ENCODE measurements around the gene PAPOLA.
"Not testable (repeated sequence)": the region's sequence is repeated elsewhere in the genome, so short reads cannot be mapped to it uniquely, and the experiment has no call there.

The PAPOLA gene

DNA sequence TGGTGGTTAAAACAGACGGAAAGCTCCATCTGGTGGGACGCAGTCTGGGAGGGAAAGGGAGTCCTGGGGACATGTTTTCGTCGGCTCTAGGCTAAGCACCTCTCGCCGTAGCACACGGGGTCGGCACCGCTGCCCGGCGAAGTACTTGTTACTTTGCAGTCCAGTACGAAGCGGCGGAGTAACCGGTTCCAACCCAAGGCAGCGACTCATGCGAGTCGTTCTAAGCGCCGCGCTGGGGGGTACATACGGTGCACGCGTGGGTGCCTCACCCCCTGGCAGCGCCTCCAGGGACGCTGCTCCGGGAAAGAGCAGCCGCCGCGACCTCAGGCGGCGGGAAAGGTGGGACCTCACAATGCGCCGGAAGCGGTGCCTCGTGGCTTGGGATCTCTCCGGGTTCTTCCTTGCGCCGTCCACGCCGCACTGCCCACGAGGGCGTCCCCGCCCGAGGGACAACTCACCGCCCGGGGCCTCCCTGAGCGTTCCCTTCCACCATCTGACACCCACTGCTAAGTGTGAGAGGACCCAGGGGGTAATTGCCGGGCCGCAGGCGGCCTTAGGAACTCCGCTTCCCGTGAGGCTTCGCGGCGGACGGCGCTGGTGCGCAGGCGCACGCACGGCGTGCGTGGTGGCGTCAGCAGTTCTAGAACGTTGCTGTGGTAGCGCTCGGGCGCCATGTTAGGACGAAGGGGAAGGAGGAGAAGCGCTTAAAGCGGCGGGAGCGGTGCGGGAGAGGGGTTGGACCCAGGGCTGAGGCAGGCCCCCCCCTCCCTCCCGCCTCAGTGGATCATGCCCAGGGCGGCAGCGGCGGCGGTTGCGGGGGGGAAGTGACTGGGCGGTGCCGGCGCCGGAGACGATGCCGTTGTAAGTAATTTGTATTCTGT lies at the start of gene PAPOLA:
PAPOLA (plus strand) TSS at position 643 of the 881 bp plus-strand sequence; CDS start at position 854, 211 bp downstream.
- no peaks in the 10 kb centered on the region for H3K9me3 Mint-ChIP-seq
- peaks cover 9% of the 10 kb centered on the region for H3K27me3 Mint-ChIP-seq
- H3K36me3 Mint-ChIP-seq (ENCODE audit: insufficient read depth): peaks cover 11% of the 10 kb centered on the region
- ATAC-seq (replicated peaks; ENCODE audit: extremely low read depth, poor library complexity, severe bottlenecking): peak; percentile 90
- peak within 1 kb of the TSS; percentile 95 for H3K27ac Mint-ChIP-seq (ENCODE audit: low read depth)
- peaks cover 54% of the 10 kb centered on the region for H3K4me1 Mint-ChIP-seq
- peak within 1 kb of the TSS; percentile 92 for H3K4me3 Mint-ChIP-seq
- peak; percentile 91 to 93 for DNase-seq (ENCODE audit: low spot score in 2 of 2)

DNA sequence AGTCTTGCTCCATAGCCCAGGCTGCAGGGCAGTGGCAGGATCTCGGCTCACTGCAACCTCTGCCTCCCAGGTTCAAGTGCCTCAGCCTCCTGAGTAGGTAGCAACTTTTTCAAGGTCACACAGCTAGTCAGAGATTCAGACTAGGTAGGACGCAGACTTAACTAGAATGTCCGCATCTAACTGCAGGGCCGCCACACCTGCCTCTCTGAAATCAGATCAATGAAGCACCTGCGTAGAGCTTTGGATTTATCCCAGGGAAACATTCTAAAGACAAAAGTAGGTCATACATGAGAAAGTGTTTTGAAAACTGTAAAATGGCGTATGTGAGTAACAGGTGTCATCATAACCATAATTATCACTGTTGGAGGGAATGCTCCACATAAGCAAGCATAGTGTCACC lies 49.5 kb upstream of the PAPOLA start:
- ATAC-seq (replicated peaks; ENCODE audit: extremely low read depth, poor library complexity, severe bottlenecking) (no peak), DNase-seq (ENCODE audit: low spot score in 2 of 2) (no peak)
- peaks cover 27% of the 10 kb centered on the region for H3K27me3 Mint-ChIP-seq
- no peak overlapping the region for H3K4me3 Mint-ChIP-seq
- H3K4me1 Mint-ChIP-seq: no peaks in the 10 kb centered on the region
- H3K36me3 Mint-ChIP-seq (ENCODE audit: insufficient read depth): peaks cover 2% of the 10 kb centered on the region
- H3K9me3 Mint-ChIP-seq: no peaks in the 10 kb centered on the region
- H3K27ac Mint-ChIP-seq (ENCODE audit: low read depth): no peak overlapping the region

- DNase-seq (ENCODE audit: low spot score in 2 of 2): no peak
- H3K27ac Mint-ChIP-seq (ENCODE audit: low read depth): no peak overlapping the region
- H3K4me1 Mint-ChIP-seq: no peaks in the 10 kb centered on the region
- peaks cover 33% of the 10 kb centered on the region for H3K27me3 Mint-ChIP-seq
- no peaks in the 10 kb centered on the region for H3K9me3 Mint-ChIP-seq
- H3K36me3 Mint-ChIP-seq (ENCODE audit: insufficient read depth): peaks cover 2% of the 10 kb centered on the region
- no peak for ATAC-seq (replicated peaks; ENCODE audit: extremely low read depth, poor library complexity, severe bottlenecking)
- no peak overlapping the region for H3K4me3 Mint-ChIP-seq
Observed at GRCh38 chr14:96455588-96455987, 46.6 kb upstream of the PAPOLA start.

DNA sequence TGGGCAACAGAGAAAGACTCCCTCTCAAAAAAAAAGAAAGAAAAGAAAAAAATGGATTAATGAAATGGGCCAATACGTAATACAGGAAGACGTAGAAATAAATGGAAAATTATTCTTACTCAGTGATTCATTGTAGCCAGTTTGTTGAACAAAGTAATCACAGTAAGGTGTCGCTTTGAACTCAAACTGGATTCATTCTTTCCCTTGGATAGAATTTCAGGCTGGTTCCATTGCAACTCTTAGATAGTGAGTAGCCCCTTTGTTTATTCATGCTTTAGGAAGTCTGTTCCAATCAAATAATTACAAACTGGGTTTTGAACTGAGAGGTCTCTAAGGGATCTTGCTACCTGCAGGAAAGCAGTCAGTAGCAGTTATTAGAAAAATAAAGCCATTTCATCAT lies 42.3 kb upstream of the PAPOLA start:
- H3K27me3 Mint-ChIP-seq: peaks cover 53% of the 10 kb centered on the region
- DNase-seq (ENCODE audit: low spot score in 2 of 2) (no peak), ATAC-seq (replicated peaks; ENCODE audit: extremely low read depth, poor library complexity, severe bottlenecking) (no peak)
- no peak overlapping the region for H3K27ac Mint-ChIP-seq (ENCODE audit: low read depth)
- H3K36me3 Mint-ChIP-seq (ENCODE audit: insufficient read depth): no peaks in the 10 kb centered on the region
- H3K9me3 Mint-ChIP-seq: no peaks in the 10 kb centered on the region
- H3K4me1 Mint-ChIP-seq: no peaks in the 10 kb centered on the region
- no peak overlapping the region for H3K4me3 Mint-ChIP-seq

GRCh38 chr14:96461950-96462798 lies 40.0 kb upstream of the PAPOLA start:
- Mint-ChIP-seq H3K36me3 (ENCODE audit: insufficient read depth) (no peaks in the 10 kb centered on the region), H3K9me3 (no peaks in the 10 kb centered on the region), H3K4me3 (no peak overlapping the region), H3K4me1 (no peaks in the 10 kb centered on the region), H3K27me3 (peaks cover 34% of the 10 kb centered on the region), H3K27ac (ENCODE audit: low read depth) (no peak overlapping the region)
- no peak for DNase-seq (ENCODE audit: low spot score in 2 of 2)
- ATAC-seq (replicated peaks; ENCODE audit: extremely low read depth, poor library complexity, severe bottlenecking): no peak

GRCh38 chr14:96464136-96464535 lies 38.0 kb upstream of the PAPOLA start:
- DNase-seq (ENCODE audit: low spot score in 2 of 2) (no peak), ATAC-seq (replicated peaks; ENCODE audit: extremely low read depth, poor library complexity, severe bottlenecking) (no peak)
- Mint-ChIP-seq H3K9me3 (no peaks in the 10 kb centered on the region), H3K4me1 (no peaks in the 10 kb centered on the region), H3K4me3 (no peak overlapping the region), H3K36me3 (ENCODE audit: insufficient read depth) (no peaks in the 10 kb centered on the region), H3K27me3 (peaks cover 25% of the 10 kb centered on the region), H3K27ac (ENCODE audit: low read depth) (no peak overlapping the region)

GRCh38 chr14:96466918-96467317 lies 35.3 kb upstream of the PAPOLA start:
- Mint-ChIP-seq H3K4me3 (no peak overlapping the region), H3K36me3 (ENCODE audit: insufficient read depth) (no peaks in the 10 kb centered on the region), H3K4me1 (no peaks in the 10 kb centered on the region), H3K27ac (ENCODE audit: low read depth) (no peak overlapping the region), H3K9me3 (no peaks in the 10 kb centered on the region), H3K27me3 (peaks cover 7% of the 10 kb centered on the region)
- ATAC-seq (replicated peaks; ENCODE audit: extremely low read depth, poor library complexity, severe bottlenecking) (no peak), DNase-seq (ENCODE audit: low spot score in 2 of 2) (no peak)

DNA sequence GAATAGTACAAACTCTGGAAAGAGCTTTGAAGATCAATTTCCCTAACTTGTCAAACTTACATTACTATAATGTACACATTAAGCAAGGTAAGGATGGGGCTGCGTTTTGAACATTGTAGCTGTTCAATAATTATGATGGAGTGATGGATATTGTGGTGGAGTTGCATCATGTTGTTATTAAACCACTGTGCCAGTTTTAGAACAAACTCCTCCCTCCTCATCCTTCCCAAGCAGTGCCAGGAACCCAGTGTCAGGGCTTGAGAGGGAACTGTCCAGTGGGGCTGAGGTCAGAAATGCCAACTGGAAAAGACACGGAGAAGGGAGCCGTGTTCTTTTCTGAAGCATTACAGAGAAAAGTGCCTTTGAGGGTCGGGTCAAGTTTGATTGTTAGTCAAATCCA lies 31.9 kb upstream of the PAPOLA start:
- H3K4me3 Mint-ChIP-seq: no peak overlapping the region
- H3K27me3 Mint-ChIP-seq: peaks cover 15% of the 10 kb centered on the region
- no peak overlapping the region for H3K27ac Mint-ChIP-seq (ENCODE audit: low read depth)
- no peaks in the 10 kb centered on the region for H3K36me3 Mint-ChIP-seq (ENCODE audit: insufficient read depth)
- DNase-seq (ENCODE audit: low spot score in 2 of 2) (no peak), ATAC-seq (replicated peaks; ENCODE audit: extremely low read depth, poor library complexity, severe bottlenecking) (no peak)
- H3K9me3 Mint-ChIP-seq: no peaks in the 10 kb centered on the region
- H3K4me1 Mint-ChIP-seq: no peaks in the 10 kb centered on the region

DNA sequence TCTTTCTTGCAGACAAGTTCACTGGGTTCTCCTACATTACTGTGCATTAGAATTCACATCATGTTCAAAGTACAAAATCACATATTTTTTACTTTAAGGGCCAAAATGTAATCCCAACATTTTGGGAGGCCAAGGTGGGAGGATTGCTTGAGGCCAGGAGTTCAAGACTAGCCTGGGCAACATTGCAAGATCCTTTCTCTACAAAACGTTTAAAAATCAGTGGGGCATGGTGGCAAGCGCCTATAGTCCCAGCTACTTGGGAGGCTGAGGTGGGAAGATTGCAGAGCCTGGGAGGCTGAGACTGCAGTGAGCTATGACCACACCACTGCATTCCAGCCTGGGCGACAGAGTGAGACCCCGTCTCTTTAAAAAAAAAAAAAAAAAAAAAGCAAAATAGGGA lies 31.2 kb upstream of the PAPOLA start:
- not testable (repeated sequence) for H3K9me3 Mint-ChIP-seq; ATAC-seq (replicated peaks; ENCODE audit: extremely low read depth, poor library complexity, severe bottlenecking); H3K36me3 Mint-ChIP-seq (ENCODE audit: insufficient read depth); DNase-seq (ENCODE audit: low spot score in 2 of 2); H3K27ac Mint-ChIP-seq (ENCODE audit: low read depth); H3K4me3 Mint-ChIP-seq; H3K4me1 Mint-ChIP-seq
- H3K27me3 Mint-ChIP-seq: peaks cover 15% of the 10 kb centered on the region

- no peak overlapping the region for H3K4me3 Mint-ChIP-seq
- H3K4me1 Mint-ChIP-seq: no peaks in the 10 kb centered on the region
- ATAC-seq (replicated peaks; ENCODE audit: extremely low read depth, poor library complexity, severe bottlenecking) (no peak), DNase-seq (ENCODE audit: low spot score in 2 of 2) (no peak)
- peaks cover 41% of the 10 kb centered on the region for H3K27me3 Mint-ChIP-seq
- no peaks in the 10 kb centered on the region for H3K9me3 Mint-ChIP-seq
- H3K36me3 Mint-ChIP-seq (ENCODE audit: insufficient read depth): no peaks in the 10 kb centered on the region
- no peak overlapping the region for H3K27ac Mint-ChIP-seq (ENCODE audit: low read depth)
Observed at GRCh38 chr14:96478119-96478518, 24.1 kb upstream of the PAPOLA start.

DNA sequence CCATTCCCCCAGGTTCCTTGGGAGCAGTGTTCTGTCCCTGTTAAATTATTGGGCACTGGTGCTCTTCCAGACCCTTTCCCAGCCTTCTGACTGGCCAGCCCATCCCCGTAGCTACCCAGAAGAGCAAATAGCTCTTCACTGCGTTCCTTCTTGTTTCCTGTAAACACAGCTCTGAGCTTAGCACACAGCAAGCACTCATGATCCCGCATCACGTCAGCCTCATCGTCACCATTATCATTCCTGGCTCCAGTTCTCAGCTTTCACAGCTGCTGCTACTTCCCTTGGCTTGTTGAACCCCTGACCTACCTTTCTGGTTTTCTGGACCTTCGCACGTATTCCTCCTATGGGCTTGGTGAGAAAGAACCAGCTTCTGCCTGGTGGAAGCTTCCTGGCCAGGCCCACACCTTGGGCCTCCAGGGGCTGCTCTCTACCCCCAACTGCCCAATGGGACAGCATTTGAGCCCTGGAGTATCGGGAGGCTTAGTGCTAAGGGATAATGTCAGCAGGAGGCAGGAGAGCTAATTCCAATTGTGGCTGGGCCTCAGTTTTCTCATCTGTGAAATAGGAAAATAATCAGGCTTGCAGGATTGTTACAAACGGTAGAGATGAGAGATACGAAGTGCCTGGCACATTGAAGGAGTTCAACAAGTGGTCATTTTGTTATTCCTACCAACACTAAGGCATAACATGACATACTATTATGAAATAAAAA lies 22.6 kb upstream of the PAPOLA start:
- no peak overlapping the region for H3K4me3 Mint-ChIP-seq
- H3K36me3 Mint-ChIP-seq (ENCODE audit: insufficient read depth): no peaks in the 10 kb centered on the region
- H3K4me1 Mint-ChIP-seq: no peaks in the 10 kb centered on the region
- ATAC-seq (replicated peaks; ENCODE audit: extremely low read depth, poor library complexity, severe bottlenecking) (no peak), DNase-seq (ENCODE audit: low spot score in 2 of 2) (no peak)
- H3K27ac Mint-ChIP-seq (ENCODE audit: low read depth): no peak overlapping the region
- peaks cover 46% of the 10 kb centered on the region for H3K27me3 Mint-ChIP-seq
- H3K9me3 Mint-ChIP-seq: no peaks in the 10 kb centered on the region

DNA sequence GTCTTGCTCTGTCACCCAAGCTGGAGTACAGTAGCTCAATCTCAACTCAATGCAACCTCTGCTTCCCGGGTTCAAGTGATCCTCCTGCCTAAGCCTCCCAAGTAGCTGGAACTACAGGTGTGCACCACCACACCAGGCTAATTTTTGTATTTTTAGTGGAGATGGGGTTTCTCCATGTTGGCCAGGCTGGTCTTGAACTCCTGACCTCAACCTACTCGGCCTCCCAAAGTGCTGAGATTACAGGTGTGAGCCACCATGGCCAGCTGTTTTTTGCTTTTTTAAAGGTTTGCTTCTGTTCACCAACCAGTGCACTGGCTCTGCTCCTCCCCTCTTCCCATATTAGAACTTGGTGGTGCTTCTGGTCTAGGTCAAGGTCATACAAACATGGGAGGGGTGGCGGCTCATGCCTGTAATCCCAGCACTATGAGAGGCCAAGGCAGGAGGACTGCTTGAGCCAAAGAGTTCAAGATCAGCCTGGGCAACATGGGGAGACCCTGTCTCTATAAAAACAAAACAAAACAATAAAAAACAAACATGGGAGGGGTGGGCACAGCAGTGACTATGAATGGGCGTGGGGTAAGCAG lies 20.4 kb upstream of the PAPOLA start:
- no peak for DNase-seq (ENCODE audit: low spot score in 2 of 2)
- Mint-ChIP-seq H3K9me3 (no peaks in the 10 kb centered on the region), H3K27me3 (peaks cover 44% of the 10 kb centered on the region), H3K36me3 (ENCODE audit: insufficient read depth) (no peaks in the 10 kb centered on the region), H3K4me3 (no peak overlapping the region), H3K27ac (ENCODE audit: low read depth) (no peak overlapping the region), H3K4me1 (no peaks in the 10 kb centered on the region)
- no peak for ATAC-seq (replicated peaks; ENCODE audit: extremely low read depth, poor library complexity, severe bottlenecking)

All from central memory CD8-positive, alpha-beta T cell (primary cell).